Fibroblast of pulmonary artery (primary cell): ENCODE measurements around the gene OR8B8.

Source experiments
- DNase-seq: peaks from one replicate; pipeline ENCODE4 v3.0.0-alpha.2; 2010; ENCODE audit warnings: low read depth
- H3K4me3 ChIP-seq: replicated peaks from 2 replicates; pipeline ENCODE4 v1.5.1; 2011; ENCODE audit warnings: low read depth, mild to moderate bottlenecking, control low read depth, low read length, moderate library complexity
- CTCF ChIP-seq: IDR thresholded peaks from 2 replicates; pipeline ENCODE4 v1.5.1; 2011; ENCODE audit warnings: mild to moderate bottlenecking, control low read depth, low read length, inconsistent platforms; ENCODE audit errors: missing control alignments

OR8B8 gene

GRCh38 chr11:124394408-124394807 lies 51.1 kb downstream of the OR8B8 start:
- no peak for TF ChIP-seq CTCF
- no peak overlapping the region for H3K4me3 ChIP-seq
- peak; percentile 20 for DNase-seq
